Right lobe of liver (tissue), 6 donors: ENCODE data around the gene LIMK1. TPM values are rescaled to one million over a fixed set of nuclear protein-coding genes. Genes with fewer than 3 reads are reported as not detected.
"Not testable (repeated sequence)": the region's sequence is repeated elsewhere in the genome, so short reads cannot be mapped to it uniquely, and the experiment has no call there.

Experiments
- ATAC-seq, 4 donors: fragments of 200-7000 bp; cut with Tn5 transposase; one replicate each; pipeline ENCODE4 v1.9.1; 2020; ENCODE audit warnings: mild to moderate bottlenecking in 4 of 4, moderate library complexity in 4 of 4
- DNase-seq, 3 donors: peaks; one replicate each; pipeline ENCODE4 v3.0.0-alpha.2; 2020
- H3K27ac ChIP-seq, 3 donors: fragments of 200-600 bp; one replicate each; pipeline ENCODE4 v1.8.0; 2022
- H3K27me3 ChIP-seq, 2 donors: fragments of 200-600 bp; one replicate each; pipeline ENCODE4 v1.8.0; 2022
- H3K36me3 ChIP-seq, 4 donors: fragments of 200-600 bp; sonication (generic) in 1 of 4; one replicate each; pipeline versions ENCODE4 v1.5.1 to v1.8.0; 2017 to 2022; ENCODE audit warnings: control low read depth in 1 of 4
- H3K4me1 ChIP-seq, 4 donors: fragments of 200-600 bp; sonication (generic) in 1 of 4; one replicate each; pipeline versions ENCODE4 v1.5.1 to v1.8.0; 2017 to 2022; ENCODE audit warnings: control low read depth in 1 of 4
- H3K4me3 ChIP-seq, 3 donors: fragments of 200-600 bp; one replicate each; pipeline ENCODE4 v1.8.0; 2022
- H3K9me3 ChIP-seq, 4 donors: fragments of 200-600 bp; sonication (generic) in 1 of 4; one replicate each; pipeline versions ENCODE4 v1.5.1 to v1.8.0; 2017 to 2022; ENCODE audit warnings: control low read depth in 1 of 4
- POLR2A ChIP-seq: fragments of 450-650 bp; IDR thresholded peaks from one replicate; pipeline ENCODE4 v1.6.1; 2017; ENCODE audit warnings: antibody characterized with exemption, mild to moderate bottlenecking
- WGBS: methylation state at CpG from one replicate; pipeline ENCODE4 v1.1.6; 2018; ENCODE audit warnings: low coverage, low lambda C conversion rate; ENCODE audit not compliant: insufficient coverage; ENCODE audit errors: missing lambda C conversion rate; 5-methylcytosine and 5-hydroxymethylcytosine counted together
- intact Hi-C, 2 donors: fragments of 100-400 bp; cut with DNase I; formaldehyde crosslinking; loops; one replicate each; pipeline versions ENCODE4 v1.11.2 to v1.14.1; 2022
- total RNA-seq, 6 experiments: library from RNA; depleted of rRNA in 2 of 6; stranded (reverse); fragments of >200 nt in 2 of 6; fragmentation: NEBNext Ultra II Directional in 3 of 6; extraction: Animal tissue kit (Norgen Biotek cat#: 25700) in 3 of 6; gene quantifications; one replicate each; pipeline versions ENCODE4 v1.1.0 to v1.2.4, GENCODE V29; 2016 to 2023
- TF ChIP-seq, protein P1 (sequence below), 4 donors: fragments of 200-600 bp in 3 of 4; fragments of 450-650 bp in 1 of 4; IDR thresholded peaks; one replicate each; pipeline versions ENCODE4 v1.5.1 to v1.8.0; 2016 to 2022; ENCODE audit warnings: antibody characterized with exemption in 4 of 4, mild to moderate bottlenecking in 2 of 4
- donor health status: DM: no; HTN: yes; CAD: no.
- donor health status: DM: no; HTN: no; CAD: no.
- donor health status: DM: no; HTN: no; CAD: no.
- donor health status: DM: no; HTN: yes; CAD: no.
- donor health status: DM: no; HTN: yes; CAD: no.

Gene LIMK1
- total RNA-seq, 6 experiments from 2014 or later: 3.1 to 9.9 (median 5.8) TPM

DNA sequence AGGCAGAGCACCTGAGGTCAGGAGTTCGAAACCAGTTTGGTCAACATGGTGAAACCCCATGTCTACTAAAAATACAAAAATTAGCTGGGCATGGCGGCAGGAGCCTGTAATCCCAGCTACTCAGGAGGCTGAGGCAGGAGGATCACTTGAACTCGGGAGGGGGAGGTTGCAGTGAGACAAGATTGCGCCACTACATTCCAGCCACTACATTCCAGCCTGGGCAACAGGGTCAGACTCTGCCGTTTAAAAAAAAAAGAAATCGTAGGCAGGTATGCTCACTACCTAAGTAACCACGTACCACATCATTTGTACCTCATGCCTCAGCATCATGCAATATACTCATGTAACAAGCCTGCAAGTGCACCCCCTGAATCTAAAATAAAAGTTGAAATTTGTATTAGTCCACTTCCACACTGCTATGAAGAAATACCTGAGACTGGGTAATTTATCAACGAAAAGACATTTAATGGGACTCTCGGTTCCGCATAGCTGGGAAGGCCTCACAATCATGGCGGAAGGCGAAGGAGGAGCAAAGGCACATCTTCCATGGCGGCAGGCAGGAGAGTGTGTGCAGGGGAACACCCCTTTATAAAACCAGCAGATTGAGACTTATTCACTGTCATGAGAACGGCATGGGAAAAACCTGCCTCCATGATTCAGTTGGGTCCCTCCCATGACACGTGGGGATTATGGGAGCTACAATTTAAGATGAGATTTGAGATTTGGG, 82.4 kb downstream of the LIMK1 start:
- Histone ChIP-seq H3K36me3 (no peaks in the 10 kb centered on the region), H3K4me1 (no peaks in the 10 kb centered on the region), H3K27ac (no peak overlapping the region), H3K4me3 (no peak overlapping the region), H3K9me3 (no peaks in the 10 kb centered on the region), H3K27me3 (no peaks in the 10 kb centered on the region)
- no peak for DNase-seq
- TF ChIP-seq, protein P1, sequence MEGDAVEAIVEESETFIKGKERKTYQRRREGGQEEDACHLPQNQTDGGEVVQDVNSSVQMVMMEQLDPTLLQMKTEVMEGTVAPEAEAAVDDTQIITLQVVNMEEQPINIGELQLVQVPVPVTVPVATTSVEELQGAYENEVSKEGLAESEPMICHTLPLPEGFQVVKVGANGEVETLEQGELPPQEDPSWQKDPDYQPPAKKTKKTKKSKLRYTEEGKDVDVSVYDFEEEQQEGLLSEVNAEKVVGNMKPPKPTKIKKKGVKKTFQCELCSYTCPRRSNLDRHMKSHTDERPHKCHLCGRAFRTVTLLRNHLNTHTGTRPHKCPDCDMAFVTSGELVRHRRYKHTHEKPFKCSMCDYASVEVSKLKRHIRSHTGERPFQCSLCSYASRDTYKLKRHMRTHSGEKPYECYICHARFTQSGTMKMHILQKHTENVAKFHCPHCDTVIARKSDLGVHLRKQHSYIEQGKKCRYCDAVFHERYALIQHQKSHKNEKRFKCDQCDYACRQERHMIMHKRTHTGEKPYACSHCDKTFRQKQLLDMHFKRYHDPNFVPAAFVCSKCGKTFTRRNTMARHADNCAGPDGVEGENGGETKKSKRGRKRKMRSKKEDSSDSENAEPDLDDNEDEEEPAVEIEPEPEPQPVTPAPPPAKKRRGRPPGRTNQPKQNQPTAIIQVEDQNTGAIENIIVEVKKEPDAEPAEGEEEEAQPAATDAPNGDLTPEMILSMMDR (IDR thresholded peaks at IDR 0.05): no peak
- TF ChIP-seq POLR2A: no peak
- ATAC-seq: no peak
- intact Hi-C loops: no loop called here
- WGBS: 83% methylated on average over 13 of the region's 15 CpGs

DNA sequence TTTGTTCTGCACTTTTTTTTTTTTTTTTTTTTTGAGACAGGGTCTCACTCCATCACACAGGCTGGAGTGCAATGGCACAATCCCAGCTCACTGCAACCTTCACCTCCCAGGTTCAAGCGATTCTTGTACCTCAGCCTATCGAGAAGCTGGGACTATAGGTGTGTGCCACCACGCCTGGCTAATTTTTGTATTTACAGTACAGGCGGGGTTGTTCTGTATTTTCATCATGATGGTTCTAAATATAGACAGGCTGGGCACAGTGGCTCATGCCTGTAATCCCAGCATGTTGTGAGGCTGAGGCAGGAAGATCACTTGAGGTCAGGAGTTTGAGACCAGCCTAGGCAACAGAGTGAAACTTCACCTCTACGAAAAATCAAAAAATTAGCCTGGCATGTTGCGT, 83.7 kb downstream of the LIMK1 start:
- WGBS: 96% methylated on average over 6 of the region's 6 CpGs
- H3K27me3 ChIP-seq, ATAC-seq, DNase-seq, H3K9me3 ChIP-seq, H3K36me3 ChIP-seq, H3K4me1 ChIP-seq, intact Hi-C loops, H3K27ac ChIP-seq, H3K4me3 ChIP-seq: not testable (repeated sequence)

Other genes with a start within 250 kb of the LIMK1 start
- 1 to 10 TPM in 3 of 6 experiments, under 1 TPM in 3; 0.49 to 1.4 (median 1.0) TPM for gene METTL27, start 241.3 kb upstream of the LIMK1 start, total RNA-seq
- gene TMEM270, start 222.6 kb upstream of the LIMK1 start, total RNA-seq: not detected
- 10 to 100 TPM in 1 of 6 experiments, 1 to 10 TPM in 5; 3.0 to 11.7 (median 5.3) TPM for gene ELN, start 55.6 kb upstream of the LIMK1 start, total RNA-seq
- 100 to 1,000 TPM; 117 to 128 (median 118) TPM for gene EIF4H, start 90.6 kb downstream of the LIMK1 start, total RNA-seq
- gene LAT2, start 126.2 kb downstream of the LIMK1 start, total RNA-seq: 10 to 100 TPM in 1 of 6 experiments, 1 to 10 TPM in 5; 3.8 to 10.6 (median 6.6) TPM
- 10 to 100 TPM in 5 of 6 experiments, 1 to 10 TPM in 1; 8.0 to 21.3 (median 12.2) TPM for gene RFC2, start 170.6 kb downstream of the LIMK1 start, total RNA-seq
- 1 to 10 TPM; 2.8 to 6.8 (median 4.2) TPM for gene CLIP2, start 205.6 kb downstream of the LIMK1 start, total RNA-seq